Stomach (tissue), 9 donors: ENCODE measurements around the gene BMPR2. TPM values are rescaled to one million over a fixed set of nuclear protein-coding genes. Genes with fewer than 3 reads are reported as not detected.
A peak's percentile ranks its signal among the peaks of the same experiment; 100 is the strongest.

ENCODE experiments used
- DNase-seq, 2 donors: peaks; one replicate each; pipeline versions ENCODE4 v3.0.0 to v3.0.0-alpha.2; 2013 to 2019
- H3K27ac ChIP-seq, 5 donors: fragments of 200-600 bp in 4 of 5; sonication (generic) in 4 of 5; one replicate each; pipeline ENCODE4 v1.5.1; 2013 to 2019; ENCODE audit warnings: mild to moderate bottlenecking in 1 of 5, moderate library complexity in 1 of 5
- H3K27me3 ChIP-seq, 3 donors: fragments of 200-600 bp; sonication (generic); one replicate each; pipeline ENCODE4 v1.5.1; 2017 to 2019; ENCODE audit warnings: mixed run types in 1 of 3
- H3K36me3 ChIP-seq, 4 donors: fragments of 200-600 bp; sonication (generic); 1 replicate in 3 of 4; 2 replicates in 1 of 4; pipeline ENCODE4 v1.5.1; 2016 to 2019
- H3K4me1 ChIP-seq, 4 donors: fragments of 200-600 bp; sonication (generic); one replicate each; pipeline ENCODE4 v1.5.1; 2016 to 2019
- H3K4me3 ChIP-seq, 4 donors: fragments of 200-600 bp; sonication (generic) in 3 of 4; one replicate each; pipeline ENCODE4 v1.5.1; 2016 to 2019; ENCODE audit warnings: mild to moderate bottlenecking in 1 of 4
- H3K9me3 ChIP-seq, 4 donors: fragments of 200-600 bp; sonication (generic); one replicate each; pipeline ENCODE4 v1.5.1; 2016 to 2019
- CTCF ChIP-seq, 7 experiments: fragments of 450-650 bp in 4 of 7; fragments of 200-600 bp in 3 of 7; sonication (generic) in 3 of 7; IDR thresholded peaks; one replicate each; pipeline ENCODE4 v1.5.1; 2016 to 2019; ENCODE audit warnings: antibody characterized with exemption in 7 of 7, control low read depth in 2 of 7, mild to moderate bottlenecking in 1 of 7
- EP300 ChIP-seq: sonication (generic); formaldehyde crosslinking; IDR thresholded peaks from one replicate; pipeline ENCODE4 v1.6.1; 2017; ENCODE audit warnings: antibody characterized with exemption
- POLR2A ChIP-seq, 4 donors: fragments of 450-650 bp; IDR thresholded peaks; one replicate each; pipeline ENCODE4 v1.6.1; 2016; ENCODE audit warnings: antibody characterized with exemption in 4 of 4, control low read depth in 2 of 4, mild to moderate bottlenecking in 1 of 4, moderate library complexity in 1 of 4
- POLR2AphosphoS5 ChIP-seq, 3 donors: sonication (generic); formaldehyde crosslinking; IDR thresholded peaks; one replicate each; pipeline ENCODE4 v1.6.1; 2016; ENCODE audit warnings: antibody characterized with exemption in 3 of 3
- WGBS, 5 donors: extraction: QIAGEN DNeasy Blood & Tissue Kit in 3 of 5; methylation state at CpG; one replicate each; pipeline versions ENCODE4 v1.1.5 to v1.1.7; 2013 to 2018; 5-methylcytosine and 5-hydroxymethylcytosine counted together
- intact Hi-C: fragments of 100-400 bp; cut with DNase I; formaldehyde crosslinking; loops from one replicate; pipeline ENCODE4 v1.15.1; 2023; ENCODE audit warnings: low total_unique reads
- polyA plus RNA-seq, 3 donors: library from polyadenylated mRNA; stranded (reverse); fragments of 200-250 nt; gene quantifications; one replicate each; pipeline ENCODE4 v1.2.3, GENCODE V29; 2013
- total RNA-seq, 5 donors: library from RNA; depleted of rRNA; stranded (reverse); fragments of >200 nt; gene quantifications; one replicate each; pipeline versions ENCODE4 v1.1.0 to v1.2.3, GENCODE V29; 2014 to 2016
- donor health status: healthy with polysubstance abuse.
- donor health status: Bipolar disorder and iron deficiency.
- donor health status: healthy.

The BMPR2 gene
- total and polyA plus RNA-seq, 8 donors = 2.8 to 48.3 (median 16.2) TPM

- intact Hi-C loops = no loop called here
- TF ChIP-seq EP300 (no peak), CTCF (IDR thresholded peaks at IDR 0.05) (no peak), POLR2A (IDR thresholded peaks at IDR 0.05) (no peak), POLR2AphosphoS5 (IDR thresholded peaks at IDR 0.05) (no peak)
These were observed 47.0 kb downstream of the BMPR2 start for GRCh38 chr2:202423139-202423538.

GRCh38 chr2:202425036-202425435, 48.9 kb downstream of the BMPR2 start:
- H3K4me3 ChIP-seq = no peak overlapping the region
- H3K4me1 ChIP-seq = peaks cover 0 to 26% (median 7%) of the 10 kb centered on the region in 4 donors
- H3K9me3 ChIP-seq = no peaks in the 10 kb centered on the region
- H3K36me3 ChIP-seq = no peaks in the 10 kb centered on the region
- no peak overlapping the region for H3K27ac ChIP-seq
- TF ChIP-seq CTCF (IDR thresholded peaks at IDR 0.05) = no peak
- no peak for TF ChIP-seq POLR2A (IDR thresholded peaks at IDR 0.05)
- TF ChIP-seq POLR2AphosphoS5 (IDR thresholded peaks at IDR 0.05) = no peak
- TF ChIP-seq EP300 = no peak
- intact Hi-C loops = no loop called here
- H3K27me3 ChIP-seq = no peaks in the 10 kb centered on the region
- no peak for DNase-seq
- WGBS, 5 donors = 82 to 93% (median 89%) methylated on average over 5 of the region's 5 CpGs

More at GRCh38 chr2:202423139-202423538, 47.0 kb downstream of the BMPR2 start:
- Histone ChIP-seq H3K4me3 (no peak overlapping the region), H3K36me3 (no peaks in the 10 kb centered on the region), H3K9me3 (no peaks in the 10 kb centered on the region), H3K27ac (no peak overlapping the region), H3K4me1 (peaks cover 5 to 37% (median 19%) of the 10 kb centered on the region in 4 donors), H3K27me3 (no peaks in the 10 kb centered on the region)
- peak in 1 of 2 donors; percentile 10 for DNase-seq
- 55 to 70% (median 62%) methylated on average over 2 of the region's 2 CpGs for WGBS, 5 donors

- Histone ChIP-seq H3K9me3 (no peaks in the 10 kb centered on the region), H3K36me3 (no peaks in the 10 kb centered on the region), H3K4me1 (peaks cover 0 to 29% (median 5%) of the 10 kb centered on the region in 4 donors), H3K27ac (no peak overlapping the region), H3K4me3 (no peak overlapping the region), H3K27me3 (no peaks in the 10 kb centered on the region)
- intact Hi-C loops = no loop called here
- WGBS, 5 donors = 80 to 94% (median 90%) methylated on average over 8 of the region's 8 CpGs
- TF ChIP-seq POLR2AphosphoS5 (IDR thresholded peaks at IDR 0.05) (no peak), POLR2A (IDR thresholded peaks at IDR 0.05) (no peak), EP300 (no peak), CTCF (IDR thresholded peaks at IDR 0.05) (no peak)
- DNase-seq = no peak
These were observed 50.6 kb downstream of the BMPR2 start for GRCh38 chr2:202426751-202427150.

GRCh38 chr2:202429164-202429980, 53.2 kb downstream of the BMPR2 start:
- peak overlapping the region in 4 of 5 donors; percentile 30 to 73 (median 60) for H3K27ac ChIP-seq
- no peaks in the 10 kb centered on the region for H3K36me3 ChIP-seq
- no peaks in the 10 kb centered on the region for H3K9me3 ChIP-seq
- TF ChIP-seq CTCF (IDR thresholded peaks at IDR 0.05) (no peak), EP300 (no peak), POLR2AphosphoS5 (IDR thresholded peaks at IDR 0.05) (peak in 2 of 3 donors; percentile 23 to 75), POLR2A (IDR thresholded peaks at IDR 0.05) (no peak)
- DNase-seq = peak in 1 of 2 donors; percentile 68
- peaks cover 0 to 32% (median 13%) of the 10 kb centered on the region in 4 donors for H3K4me1 ChIP-seq
- no peaks in the 10 kb centered on the region for H3K27me3 ChIP-seq
- WGBS, 5 donors = 75 to 87% (median 77%) methylated on average over 6 of the region's 6 CpGs
- intact Hi-C loops = no loop called here
- no peak overlapping the region for H3K4me3 ChIP-seq
